Measurements from ENCODE around the gene FUT3.

Gene FUT3

GRCh38 chr19:5823579-5824281, 27.5 kb downstream of the FUT3 start:
- DNase-seq, result no peak

DNA sequence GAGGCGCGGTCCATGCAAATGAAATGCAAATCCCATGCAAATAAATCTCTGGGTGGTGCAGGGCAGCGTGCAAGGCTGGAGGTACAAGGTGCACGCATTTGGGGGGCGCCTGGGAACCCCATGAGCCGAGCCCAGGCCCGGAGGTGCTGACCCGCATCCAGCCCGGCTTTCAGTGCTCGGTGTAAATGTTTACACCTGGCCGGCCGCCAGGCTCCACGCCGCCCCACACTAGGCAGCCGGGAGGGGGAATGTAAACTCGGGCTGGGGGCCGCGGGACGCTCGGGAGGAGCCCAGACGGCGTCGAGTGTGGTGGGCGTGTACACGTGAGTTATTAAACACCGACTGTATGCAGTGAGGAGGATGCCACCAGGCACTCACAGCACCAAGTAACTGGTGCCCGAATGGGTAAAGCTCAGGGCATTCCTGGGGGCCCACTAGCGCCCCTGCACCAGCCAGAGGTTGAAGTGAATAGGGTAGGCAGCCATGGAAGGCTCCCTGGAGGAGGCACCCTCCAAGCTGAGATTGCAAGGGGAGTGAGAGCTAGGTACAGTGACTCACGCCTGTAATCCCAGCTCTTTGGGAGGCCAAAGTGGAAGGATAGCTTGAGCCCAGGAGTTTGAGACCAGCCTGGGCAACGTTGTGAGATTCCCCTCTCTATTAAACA, 28.9 kb downstream of the FUT3 start:
- no peak for DNase-seq

DNA sequence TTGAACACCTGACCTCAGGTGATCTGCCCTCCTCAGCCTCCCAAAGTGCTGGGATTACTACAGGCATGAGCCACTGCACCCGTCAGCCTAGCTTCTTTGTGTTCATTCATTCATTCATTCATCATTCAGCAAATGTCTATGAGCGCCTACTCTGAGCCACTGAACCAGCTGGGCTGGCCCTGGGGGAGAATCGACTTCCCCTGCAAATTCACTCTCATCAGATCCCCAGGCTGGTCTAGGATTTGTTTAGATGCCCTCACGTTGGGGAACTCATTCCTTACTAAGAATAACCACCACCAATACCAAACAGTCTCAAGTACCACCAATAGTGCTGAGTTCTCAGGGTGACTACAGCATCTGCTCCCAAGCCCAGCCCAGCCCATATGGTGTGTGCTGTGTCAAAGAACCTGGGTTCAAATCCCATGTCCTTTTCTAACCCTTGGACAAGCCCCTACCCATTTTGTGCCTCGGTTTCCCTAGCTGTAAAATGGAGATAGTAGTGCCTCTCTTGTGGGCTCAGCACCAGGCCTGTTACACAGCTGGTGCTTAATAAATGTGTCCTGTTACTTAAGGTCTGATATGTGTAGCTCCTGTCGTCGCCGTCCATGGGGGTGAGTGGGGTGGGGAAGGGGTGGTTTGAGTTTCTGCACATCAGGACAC, 29.6 kb downstream of the FUT3 start:
- DNase-seq, result no peak

DNA sequence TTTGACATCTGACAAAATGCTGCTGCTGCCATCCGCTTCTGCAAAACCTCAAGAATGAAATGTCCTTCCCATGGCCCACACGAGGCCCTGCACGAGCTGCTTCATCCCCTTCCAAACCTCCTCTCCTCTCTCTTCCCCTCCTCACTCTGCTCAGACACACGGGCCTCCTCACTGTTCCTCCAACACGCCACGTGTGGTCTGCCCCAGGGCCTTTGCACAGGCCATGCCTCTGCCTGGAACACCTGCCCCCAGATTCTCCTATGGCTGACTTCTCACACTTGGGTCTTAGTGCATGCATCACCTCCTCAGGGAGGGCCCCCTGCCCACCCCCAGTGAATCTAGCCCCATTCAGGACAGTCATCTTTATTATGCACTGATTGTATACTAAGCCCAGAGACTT, 30.5 kb downstream of the FUT3 start:
- no peak for DNase-seq

GRCh38 chr19:5818594-5818993, 32.7 kb downstream of the FUT3 start:
- no peak for DNase-seq

DNA sequence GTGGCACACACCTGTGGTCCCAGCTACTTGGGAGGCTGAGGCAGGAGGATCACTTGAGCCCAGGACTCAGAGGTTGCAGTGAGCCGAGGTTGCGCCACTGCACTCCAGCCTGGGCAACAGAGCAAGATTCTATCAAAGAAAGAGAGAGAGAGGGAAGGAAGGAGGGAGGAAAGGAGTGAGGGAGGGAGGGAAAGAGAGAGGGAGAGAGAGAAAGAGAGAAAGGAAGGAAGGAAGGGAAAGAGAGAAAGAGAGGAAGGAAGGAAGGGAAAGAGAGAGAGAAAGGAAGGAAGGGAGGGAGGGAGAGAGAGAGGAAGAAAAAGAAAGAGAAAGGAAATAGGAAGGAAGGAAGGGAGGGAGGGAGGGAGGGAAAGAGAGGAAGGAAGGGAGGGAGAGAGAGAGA, 34.0 kb downstream of the FUT3 start:
- DNase-seq, result no peak

DNA sequence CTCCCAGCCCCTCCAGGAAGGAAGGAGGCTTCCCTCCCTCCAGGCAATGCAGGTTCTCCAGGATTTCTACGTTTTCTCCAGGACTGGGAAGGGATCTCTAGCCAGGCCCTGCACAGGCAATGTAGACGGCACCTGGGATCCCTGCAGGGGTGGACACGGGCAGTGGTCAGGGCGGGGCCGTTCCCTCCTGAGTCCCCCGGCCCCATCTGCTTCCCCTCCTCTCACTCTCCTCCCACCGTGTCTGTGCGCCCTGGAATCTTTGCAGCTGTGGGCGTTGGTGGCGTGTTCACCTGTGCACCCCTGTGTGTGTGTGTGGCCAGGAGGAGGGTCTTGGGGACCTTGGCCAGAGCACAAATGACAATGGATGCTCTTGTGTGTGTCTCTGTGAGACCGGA, 36.4 kb downstream of the FUT3 start:
- no peak for DNase-seq

GRCh38 chr19:5814123-5814851, 37.0 kb downstream of the FUT3 start:
- DNase-seq, result no peak

- DNase-seq, result no peak
Measured at GRCh38 chr19:5811117-5811516, 40.1 kb downstream of the FUT3 start.

GRCh38 chr19:5809469-5809868, 41.8 kb downstream of the FUT3 start:
- DNase-seq, result no peak

DNA sequence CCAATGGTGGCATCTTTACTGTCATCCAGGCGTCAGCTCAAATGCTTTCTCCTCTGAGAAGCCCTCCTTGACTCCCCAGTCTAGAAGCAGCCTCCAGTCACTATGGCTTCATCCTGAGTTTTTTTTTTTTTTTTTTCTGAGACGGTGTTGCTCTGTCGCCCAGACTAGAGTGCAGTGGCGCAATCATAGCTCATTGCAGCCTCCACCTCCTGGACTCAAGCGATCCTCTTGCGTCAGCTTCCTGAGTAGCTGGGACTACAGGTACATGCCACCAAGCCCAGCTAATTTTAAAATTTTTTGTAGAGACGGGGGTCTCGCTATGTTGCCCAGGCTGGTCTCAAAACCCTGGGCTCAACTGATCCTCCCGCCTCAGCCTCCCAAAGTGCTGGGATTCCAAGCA, 42.2 kb downstream of the FUT3 start:
- DNase-seq, result no peak

GRCh38 chr19:5808120-5808816, 43.0 kb downstream of the FUT3 start:
- DNase-seq, result no peak

DNA sequence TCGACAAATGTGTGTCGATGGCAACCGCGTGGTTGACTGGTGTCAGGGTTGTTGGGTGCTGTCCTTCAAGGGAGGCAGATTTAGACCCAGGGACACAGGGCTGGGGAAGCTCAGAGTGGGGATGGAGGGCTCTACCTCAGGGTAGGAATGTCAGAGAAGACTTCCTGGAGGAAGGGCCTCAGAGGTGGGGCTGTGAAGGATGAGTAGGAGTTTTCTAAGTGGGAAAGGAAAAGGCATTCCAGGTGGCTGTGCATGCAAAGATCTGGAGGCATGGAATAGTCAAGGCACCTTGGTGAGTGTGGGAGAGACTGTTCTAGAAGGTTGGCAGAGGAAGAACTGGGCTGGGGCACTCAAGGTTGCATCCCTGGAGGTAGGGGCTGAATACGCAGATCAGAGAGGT, 44.3 kb downstream of the FUT3 start:
- no peak for DNase-seq

- DNase-seq, result no peak
Measured at GRCh38 chr19:5806133-5806489, 45.1 kb downstream of the FUT3 start.

GRCh38 chr19:5805462-5806132, 45.7 kb downstream of the FUT3 start:
- DNase-seq, result peak; percentile 37 to 38

DNA sequence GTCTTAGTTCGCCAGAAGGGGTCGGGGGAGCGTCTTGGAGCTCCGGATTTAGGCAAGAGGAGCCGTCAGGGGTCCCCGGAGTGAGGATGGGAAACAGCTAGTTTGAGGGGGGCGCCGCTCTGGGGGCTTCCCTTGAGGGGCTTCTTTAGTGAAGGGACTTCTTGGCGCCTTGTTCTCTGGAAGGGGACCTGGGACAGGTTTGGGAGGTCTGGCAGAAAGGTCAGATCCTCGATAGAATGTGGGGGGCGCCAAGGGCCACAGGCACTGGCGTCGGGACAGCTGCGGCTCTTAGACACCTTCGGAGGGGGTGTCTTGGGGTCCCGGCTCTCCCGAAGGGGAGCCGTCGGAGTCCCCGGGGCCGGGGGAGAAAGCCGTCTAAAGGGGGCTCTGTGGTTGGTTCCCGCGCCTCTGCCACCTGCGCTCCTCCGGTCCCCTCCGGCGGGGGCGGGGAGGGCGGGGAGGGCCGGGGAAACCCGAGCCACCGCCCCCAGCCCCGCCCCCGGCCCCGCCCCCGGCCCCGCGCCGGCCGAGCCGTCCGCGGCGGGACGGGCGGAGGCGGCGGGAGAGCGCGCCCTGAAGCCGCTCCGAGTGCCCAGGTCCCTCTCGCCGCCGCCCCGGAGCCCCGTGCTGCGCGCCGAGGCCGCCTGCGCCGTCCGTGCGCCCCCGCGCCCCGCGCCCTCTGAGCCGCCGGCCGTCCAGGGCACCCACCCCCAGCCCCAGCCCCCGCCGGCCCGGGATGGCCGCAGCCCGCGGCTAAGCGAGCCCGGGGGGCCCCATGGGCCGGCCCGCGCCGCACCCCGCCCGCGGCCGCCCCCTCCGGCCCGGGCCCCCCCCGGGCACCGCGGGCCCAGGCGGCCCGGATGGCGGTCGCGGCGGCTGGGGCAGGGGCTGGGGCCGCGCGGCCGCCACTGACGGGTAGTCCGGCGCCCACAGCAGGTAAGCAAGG, 46.5 kb downstream of the FUT3 start, which contains the start of gene NRTN:
Gene NRTN, plus strand, starts transcription at position 552 of the 946 bp plus-strand sequence. CDS start 19,099 bp downstream, outside the sequence.
- no peak for DNase-seq

DNA sequence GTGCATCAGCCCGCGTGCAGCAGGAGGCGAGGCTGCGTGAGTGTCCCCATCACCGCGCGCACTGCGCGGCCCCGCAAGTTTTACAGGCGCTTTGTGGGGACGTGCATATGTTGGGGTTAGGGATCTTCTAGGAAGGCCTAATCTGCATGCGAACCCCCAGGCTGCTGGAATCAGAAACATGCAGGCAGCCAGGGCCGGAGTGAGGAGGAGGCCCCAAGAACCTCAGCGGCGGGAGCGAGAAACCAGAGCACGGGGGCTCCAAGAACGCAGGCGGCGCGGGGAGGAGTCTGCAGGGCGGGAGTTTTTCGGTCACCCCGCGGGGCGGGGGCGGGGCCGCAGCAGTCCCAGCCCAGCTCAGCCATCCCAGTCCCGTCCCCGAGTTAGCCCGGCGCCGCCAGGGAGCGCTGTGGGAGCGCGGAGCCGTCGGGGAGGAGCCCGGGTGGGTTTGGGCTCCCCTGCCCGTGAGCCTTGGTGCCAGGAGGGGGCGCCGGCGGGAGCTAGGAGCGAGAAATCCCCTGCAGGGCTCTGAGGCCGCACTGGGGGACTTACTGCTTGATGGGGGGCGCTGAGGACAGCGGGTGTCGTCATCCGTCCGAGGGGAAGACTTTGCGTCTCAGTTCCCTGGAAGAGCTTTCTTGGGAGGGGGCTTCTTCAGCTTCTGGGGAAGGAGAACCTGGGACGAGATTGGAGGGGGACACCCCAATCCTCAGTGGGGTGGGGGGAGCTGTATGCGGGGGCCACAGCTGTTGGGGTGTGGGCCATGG, 47.3 kb downstream of the FUT3 start:
- peak; percentile 86 to 87 for DNase-seq

DNA sequence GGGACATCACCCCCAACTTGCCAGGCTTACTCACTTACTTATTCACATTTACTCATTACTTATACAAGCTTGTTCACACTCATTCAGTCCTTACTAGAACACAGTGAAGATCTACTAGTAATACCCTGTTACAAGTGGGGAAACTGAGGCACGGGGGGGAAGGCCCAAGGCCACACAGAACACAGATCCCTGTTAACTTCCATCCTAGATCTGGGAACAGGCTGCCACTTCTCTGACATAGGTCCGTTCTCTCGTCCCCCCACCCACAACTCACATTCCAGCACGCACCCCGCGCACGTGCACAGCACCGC, 47.9 kb downstream of the FUT3 start:
- no peak for DNase-seq

DNA sequence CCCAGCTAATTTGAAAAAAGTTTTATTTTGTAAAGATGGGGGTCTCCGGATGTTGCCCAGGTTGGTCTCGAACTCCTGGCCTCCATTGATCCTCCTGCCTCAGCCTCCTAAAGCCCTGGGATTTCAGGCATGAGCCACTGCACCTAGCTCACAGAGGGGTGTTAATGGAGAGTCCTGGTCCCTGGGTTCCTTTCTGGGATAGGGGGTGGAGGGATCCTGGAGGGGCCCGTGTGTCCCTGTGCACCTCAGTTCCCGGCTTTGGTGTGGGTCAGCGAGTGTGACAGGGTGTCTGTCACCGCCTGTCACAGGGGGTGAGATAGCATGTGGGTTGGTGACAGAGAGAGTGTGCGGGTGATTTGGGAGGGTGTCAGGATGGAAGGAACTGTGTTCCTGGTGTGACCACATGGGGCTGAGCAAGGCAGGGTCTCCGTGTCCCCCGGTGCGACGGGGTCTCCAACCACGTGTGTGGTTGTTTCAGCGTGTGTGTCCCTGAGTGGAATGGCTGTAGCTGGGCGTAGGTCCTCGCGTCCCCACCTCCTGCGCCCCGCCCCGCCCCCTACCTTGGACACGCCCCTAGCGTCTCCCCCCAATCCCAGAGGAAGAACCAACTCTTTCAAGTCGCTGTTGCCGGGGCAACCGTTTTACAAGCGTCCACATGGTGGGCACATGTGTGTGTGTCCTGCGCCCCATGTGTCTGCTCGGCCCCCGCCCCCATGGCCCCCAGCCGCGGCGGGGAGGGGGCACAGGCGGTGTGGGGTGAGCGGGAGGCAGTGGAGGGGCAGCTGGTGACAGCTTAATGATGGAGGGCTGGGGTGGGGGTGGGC, 49.2 kb downstream of the FUT3 start:
- DNase-seq, result no peak
